Esophagus muscularis mucosa (tissue), 4 donors: ENCODE data around the gene CDH2.

Experiments
- EP300 ChIP-seq: sonication (generic); formaldehyde crosslinking; IDR thresholded peaks from one replicate; pipeline ENCODE4 v1.6.1; 2017; ENCODE audit warnings: antibody characterized with exemption
- POLR2A ChIP-seq: fragments of 450-650 bp; IDR thresholded peaks from one replicate; pipeline ENCODE4 v1.6.1; 2017; ENCODE audit warnings: antibody characterized with exemption, moderate library complexity, mild to moderate bottlenecking, low read depth
- TF ChIP-seq, protein P1 (sequence below), 3 experiments: fragments of 200-600 bp in 2 of 3; fragments of 450-650 bp in 1 of 3; sonication (generic) in 2 of 3; IDR thresholded peaks; one replicate each; pipeline ENCODE4 v1.5.1; 2017 to 2019; ENCODE audit warnings: antibody characterized with exemption in 3 of 3, mild to moderate bottlenecking in 2 of 3, moderate library complexity in 1 of 3

DNA sequence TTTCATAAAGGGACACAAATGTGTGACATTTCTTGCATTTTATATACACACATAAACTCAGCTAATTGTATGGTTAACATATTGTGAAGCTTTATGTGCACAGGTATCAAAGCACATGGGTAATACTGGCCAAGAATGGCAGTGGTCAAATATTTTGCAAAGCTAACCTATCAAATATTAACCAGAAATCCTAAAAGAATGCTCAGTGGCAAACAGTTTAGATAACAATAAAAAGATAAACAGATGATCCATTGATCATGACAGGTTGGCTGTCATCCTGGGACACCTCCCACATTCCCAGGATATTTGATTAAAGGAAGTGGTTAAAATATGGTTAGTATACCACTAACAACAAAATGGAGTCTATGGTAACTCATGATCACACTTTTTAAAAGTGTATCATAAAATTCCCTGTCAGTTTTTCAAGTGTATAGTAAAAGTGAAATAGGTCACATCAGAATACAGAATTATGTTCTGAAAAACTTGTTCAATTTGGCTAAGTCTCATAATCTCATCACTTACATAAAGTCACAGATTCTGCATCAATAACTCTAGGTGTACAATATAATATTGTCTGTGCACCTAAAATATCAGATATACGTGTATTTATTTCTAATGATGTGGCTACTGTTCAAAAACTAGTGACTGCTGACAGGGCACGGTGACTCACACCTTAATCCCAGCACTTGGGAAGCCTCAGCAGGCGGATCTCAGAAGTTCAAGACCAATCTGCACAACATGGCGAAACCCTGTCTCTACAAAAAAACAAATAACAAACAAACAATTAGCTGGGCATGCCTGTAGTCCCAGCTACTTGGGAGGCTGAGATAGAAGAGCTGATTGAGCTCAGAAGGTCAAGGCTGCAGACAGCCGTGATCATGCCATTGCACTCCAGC lies 48.9 kb downstream of the CDH2 start:
- no peak for TF ChIP-seq EP300
- no peak for TF ChIP-seq POLR2A
- TF ChIP-seq, protein P1, sequence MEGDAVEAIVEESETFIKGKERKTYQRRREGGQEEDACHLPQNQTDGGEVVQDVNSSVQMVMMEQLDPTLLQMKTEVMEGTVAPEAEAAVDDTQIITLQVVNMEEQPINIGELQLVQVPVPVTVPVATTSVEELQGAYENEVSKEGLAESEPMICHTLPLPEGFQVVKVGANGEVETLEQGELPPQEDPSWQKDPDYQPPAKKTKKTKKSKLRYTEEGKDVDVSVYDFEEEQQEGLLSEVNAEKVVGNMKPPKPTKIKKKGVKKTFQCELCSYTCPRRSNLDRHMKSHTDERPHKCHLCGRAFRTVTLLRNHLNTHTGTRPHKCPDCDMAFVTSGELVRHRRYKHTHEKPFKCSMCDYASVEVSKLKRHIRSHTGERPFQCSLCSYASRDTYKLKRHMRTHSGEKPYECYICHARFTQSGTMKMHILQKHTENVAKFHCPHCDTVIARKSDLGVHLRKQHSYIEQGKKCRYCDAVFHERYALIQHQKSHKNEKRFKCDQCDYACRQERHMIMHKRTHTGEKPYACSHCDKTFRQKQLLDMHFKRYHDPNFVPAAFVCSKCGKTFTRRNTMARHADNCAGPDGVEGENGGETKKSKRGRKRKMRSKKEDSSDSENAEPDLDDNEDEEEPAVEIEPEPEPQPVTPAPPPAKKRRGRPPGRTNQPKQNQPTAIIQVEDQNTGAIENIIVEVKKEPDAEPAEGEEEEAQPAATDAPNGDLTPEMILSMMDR (IDR thresholded peaks at IDR 0.05): no peak
